Activated CD4-positive, alpha-beta T cell treated with anti-CD3 and anti-CD28 coated beads, Interleukin-10, Interleukin-2, amounts not matched to agents 100 ng/mL and 50 ng/mL, durations not matched to agents 16 hours and 8 hours (primary cell): ENCODE data around the gene ARRB2.
A peak's percentile ranks its signal among the peaks of the same experiment; 100 is the strongest.

ENCODE experiments used
- DNase-seq: peaks from one replicate; pipeline ENCODE4 v3.0.0-alpha.2; 2020

ARRB2 gene

GRCh38 chr17:4734857-4735475 lies 24.5 kb downstream of the ARRB2 start:
- no peak for DNase-seq

DNA sequence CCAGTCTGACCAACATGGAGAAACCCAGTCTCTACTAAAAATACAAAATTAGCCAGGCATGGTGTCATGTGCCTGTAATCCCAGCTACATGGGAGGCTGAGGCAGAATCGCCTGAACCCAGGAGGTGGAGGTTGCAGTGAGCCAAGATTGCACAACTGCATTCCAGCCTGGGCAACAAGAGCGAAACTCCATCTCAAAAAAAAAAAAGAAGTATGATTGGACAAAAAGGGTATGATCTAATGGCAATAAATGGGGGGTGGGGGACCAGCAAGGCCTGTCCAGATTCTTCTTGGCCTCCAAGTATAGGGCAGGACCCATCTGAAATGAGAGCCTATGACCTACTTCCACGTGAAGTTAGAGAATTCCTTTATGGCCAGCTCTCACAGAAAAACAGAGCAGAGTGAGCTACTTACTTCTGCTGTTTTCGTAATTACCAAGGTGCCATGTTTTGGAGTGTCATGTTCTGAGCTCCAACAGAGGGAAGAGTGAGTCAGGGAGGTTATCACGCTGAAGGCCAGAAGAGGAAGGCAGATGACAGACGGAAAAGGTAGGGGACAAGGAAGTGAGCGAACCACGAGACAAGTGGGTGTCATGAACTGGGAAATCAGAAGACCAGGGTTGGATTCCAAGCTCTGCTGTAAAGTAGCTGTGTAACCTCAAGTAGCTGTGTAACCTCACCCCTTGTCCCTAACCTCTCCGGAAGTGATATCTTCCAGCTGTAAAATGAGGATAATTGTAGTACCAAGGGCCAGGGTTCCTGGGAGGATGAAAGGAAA lies 25.6 kb downstream of the ARRB2 start:
- no peak for DNase-seq

DNA sequence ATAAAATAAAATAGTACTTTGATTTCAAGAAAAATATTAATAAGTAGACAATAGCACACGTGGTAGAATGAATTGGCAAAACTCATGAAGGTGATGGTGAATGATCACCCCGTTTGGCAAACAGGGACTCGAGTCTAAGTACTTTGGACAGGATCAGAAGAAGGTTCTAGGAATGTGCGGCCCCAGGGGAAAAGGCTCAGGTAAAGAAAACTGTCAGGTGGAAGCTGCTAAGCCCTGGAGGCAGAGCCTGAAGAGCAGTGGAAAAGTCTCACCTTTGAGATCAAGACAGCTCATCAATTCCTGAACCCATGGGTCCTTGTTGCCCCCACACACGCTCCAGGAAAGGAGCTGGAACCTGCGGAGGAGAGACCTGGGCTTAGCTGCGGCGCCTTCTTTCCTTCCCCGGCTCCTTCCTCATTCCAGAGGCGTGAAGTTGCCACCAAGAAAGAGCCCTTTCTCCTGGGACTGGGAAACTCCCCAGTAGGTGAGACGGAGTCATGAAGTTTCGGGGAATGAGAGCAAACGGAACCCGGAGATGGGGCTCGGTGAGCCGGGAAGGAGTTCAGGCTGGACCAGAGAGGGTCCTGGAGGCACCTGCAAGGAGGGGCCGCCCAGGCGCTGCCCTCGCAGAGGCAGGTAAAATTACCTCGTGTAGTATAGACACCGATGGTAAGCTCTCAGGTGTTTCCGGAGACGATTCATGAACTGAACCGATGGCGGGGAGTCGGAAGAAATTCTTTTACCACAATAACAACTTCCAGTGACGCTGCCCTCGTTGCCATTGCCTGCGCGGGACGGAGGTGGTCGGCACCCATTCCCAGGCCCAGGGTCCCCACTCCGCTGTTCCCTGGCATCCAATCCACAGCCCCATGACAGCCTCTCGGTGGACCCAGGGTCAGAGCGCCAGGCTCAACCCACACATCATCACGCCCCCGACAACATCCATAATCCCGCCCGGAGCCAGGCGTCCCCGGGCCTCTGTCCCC lies 28.0 kb downstream of the ARRB2 start:
- DNase-seq: no peak

GRCh38 chr17:4739122-4740024 lies 28.9 kb downstream of the ARRB2 start, which contains the start of the genes CXCL16 and ZMYND15:
TSS of gene CXCL16 (minus strand) at chr17:4739928. CDS start at chr17:4739339, 589 bp downstream.
TSS of gene ZMYND15 (plus strand) at chr17:4739833. CDS start at chr17:4740549, 716 bp downstream.
- DNase-seq: peak; percentile 34

- DNase-seq: no peak
Measured at GRCh38 chr17:4740025-4740351, 29.6 kb downstream of the ARRB2 start.

GRCh38 chr17:4740584-4740983 lies 30.2 kb downstream of the ARRB2 start:
- DNase-seq: no peak

GRCh38 chr17:4741544-4741943 lies 31.1 kb downstream of the ARRB2 start:
- no peak for DNase-seq

DNA sequence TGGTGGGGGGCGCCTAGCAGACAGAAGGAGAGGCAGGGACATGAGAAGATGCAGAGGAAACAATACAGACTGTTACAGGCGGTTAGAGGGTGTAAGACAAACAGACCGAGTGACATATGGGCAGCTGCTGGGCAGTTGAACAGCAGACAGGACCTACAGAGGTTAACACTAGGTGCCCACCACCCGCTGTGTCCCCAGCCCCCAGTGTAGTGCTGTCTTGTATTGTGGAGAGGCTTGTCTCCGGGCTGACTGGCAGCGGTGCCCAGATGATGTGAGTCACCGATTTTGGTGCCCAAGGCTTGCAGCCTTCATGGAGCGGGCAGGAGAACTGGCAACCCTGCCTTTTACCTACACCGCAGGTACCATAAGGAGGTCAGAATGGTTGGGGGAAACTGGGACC lies 31.7 kb downstream of the ARRB2 start:
- no peak for DNase-seq

DNA sequence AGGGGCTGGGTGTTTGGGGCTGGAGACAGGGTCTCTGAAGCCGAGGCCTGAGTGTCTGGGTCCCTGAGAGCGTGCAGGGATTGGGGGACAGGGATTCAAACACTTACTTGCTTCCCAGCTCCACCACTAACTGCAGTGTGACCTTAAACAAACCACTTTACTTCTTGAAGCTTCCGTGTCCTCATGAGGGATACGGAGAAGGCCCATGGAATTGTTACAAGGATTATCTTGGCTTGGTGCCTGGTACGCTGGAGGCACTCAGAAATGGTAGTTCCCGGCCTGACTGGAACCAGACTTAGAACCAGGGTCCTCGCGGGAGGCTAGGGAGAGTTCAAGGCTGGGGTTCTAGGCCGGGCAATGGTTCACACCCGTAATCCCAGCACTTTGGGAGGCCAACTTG lies 32.2 kb downstream of the ARRB2 start:
- DNase-seq: no peak

DNA sequence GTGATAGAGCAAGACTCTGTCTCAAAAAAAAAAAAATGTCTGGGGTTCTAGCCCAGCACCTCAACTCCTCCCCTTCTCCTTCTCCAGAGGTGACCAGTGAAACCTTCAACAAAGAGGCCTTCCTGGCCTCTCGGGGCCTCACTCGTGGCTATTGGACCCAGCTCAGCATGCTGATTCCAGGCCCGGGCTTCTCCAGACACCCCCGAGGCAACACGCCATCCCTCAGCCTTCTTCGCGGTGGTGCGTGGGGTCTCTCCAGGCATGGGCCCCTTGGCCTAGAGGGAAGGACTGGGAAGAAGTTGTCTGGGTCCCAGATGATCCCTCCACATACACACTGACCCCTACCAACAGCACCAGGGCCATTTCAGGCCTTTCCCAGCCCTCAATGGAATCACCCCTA lies 32.8 kb downstream of the ARRB2 start:
- no peak for DNase-seq

GRCh38 chr17:4743898-4744297 lies 33.5 kb downstream of the ARRB2 start:
- DNase-seq: no peak

DNA sequence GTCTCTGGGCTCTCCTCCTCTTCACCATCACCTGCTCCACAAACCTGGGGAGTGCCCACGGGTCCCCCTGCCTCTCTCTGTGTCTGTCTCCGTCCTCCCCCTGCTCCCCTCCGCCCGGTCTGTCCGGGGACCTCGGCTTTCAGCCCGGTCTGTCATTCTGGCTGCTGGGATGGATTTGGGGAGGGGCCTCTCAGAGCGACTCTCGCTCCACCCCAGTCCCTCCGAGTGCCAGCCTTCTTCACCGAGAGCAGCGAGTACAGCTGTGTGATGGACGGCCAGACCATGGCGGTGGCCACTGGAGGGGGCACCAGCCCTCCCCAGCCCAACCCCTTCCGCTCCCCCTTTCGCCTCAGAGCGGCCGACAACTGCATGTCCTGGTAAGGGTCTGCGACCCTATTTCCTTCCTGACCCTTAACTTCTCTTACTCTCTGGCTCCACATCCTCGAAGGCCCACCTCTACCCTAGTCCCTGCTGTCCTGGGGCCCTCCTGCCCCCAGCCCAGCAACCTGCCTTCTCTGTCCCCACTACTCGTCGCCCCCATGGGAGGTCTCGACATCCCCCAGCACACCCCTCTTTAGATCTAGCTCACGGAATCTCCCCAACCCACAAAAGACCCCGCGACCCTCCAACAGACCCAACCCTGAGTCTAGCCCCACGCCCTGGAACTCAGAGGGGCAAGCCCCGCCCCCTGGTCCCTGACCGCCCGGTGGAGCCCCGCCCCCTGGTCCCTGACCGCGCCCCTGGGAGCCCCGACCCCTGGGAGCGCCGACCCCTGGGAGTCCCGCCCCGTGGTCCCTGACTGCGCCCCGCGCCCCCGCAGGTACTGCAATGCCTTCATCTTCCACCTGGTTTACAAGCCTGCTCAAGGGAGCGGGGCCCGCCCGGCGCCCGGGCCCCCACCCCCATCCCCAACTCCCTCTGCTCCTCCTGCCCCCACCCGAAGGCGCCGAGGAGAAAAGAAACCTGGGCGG lies 34.9 kb downstream of the ARRB2 start:
- DNase-seq: no peak

GRCh38 chr17:4747847-4748246 lies 37.4 kb downstream of the ARRB2 start:
- DNase-seq: peak; percentile 68

GRCh38 chr17:4748686-4749085 lies 38.3 kb downstream of the ARRB2 start:
- no peak for DNase-seq

GRCh38 chr17:4750606-4751005 lies 40.2 kb downstream of the ARRB2 start:
- no peak for DNase-seq

DNA sequence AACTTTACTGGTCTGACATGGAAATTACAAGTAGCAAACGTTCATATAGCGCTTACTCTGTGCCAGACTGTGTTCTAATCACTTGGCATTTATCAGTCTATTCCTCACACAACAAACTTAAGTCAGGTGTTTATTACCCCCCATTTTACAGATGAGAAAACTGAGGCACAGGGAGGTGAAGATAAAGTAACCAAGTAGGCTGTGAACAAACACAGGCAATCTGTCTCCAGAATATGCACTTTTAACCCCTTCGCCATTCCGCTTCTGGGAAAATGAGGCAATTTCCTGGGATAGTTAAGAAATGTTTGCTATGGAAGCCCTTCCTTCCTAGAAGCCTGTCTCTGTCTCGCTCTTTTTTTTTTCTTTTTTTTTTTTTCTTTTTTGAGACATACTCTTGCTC lies 41.5 kb downstream of the ARRB2 start:
- DNase-seq: no peak

GRCh38 chr17:4753392-4753791 lies 43.0 kb downstream of the ARRB2 start:
- no peak for DNase-seq

DNA sequence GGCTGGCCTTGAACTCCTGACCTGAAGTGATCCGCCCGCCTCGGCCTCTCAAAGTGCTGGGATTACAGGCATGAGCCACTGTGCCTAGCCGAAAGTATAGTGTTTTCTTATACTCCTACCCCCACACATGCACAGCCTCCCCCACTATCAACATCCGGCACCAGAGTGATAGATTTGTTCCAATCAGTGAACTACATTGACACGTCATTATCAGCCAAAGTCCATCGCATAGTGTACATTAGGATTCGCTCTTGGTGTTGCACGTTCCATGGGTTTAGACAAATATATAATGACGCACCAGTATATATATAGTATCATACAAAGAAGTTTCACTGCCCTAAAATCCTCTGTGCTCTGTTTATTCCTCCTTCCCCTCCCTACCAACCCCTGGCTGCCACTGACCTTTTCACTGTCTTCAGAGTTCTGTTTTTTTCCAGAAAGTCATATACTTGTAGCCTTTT lies 49.4 kb downstream of the ARRB2 start:
- no peak for DNase-seq

DNA sequence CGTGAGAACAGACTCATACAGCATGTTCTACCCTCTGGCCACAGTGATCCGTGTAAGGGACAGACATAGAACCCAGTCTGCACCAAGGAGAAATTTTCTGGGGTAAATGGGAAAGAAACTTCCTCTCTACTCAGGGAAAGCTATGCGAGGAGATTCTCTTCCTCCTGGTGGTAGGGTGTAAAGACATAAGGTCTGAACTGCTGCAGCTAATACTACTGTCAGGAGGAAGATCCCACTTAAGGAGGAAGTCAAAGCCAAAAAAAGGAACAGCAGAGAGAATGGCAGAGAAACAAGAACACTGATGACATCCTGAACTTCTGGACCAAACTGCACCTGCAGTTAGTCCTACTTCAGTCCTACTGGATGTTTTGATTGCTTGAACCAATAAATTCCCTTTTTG lies 54.2 kb downstream of the ARRB2 start:
- no peak for DNase-seq

GRCh38 chr17:4766201-4766600 lies 55.8 kb downstream of the ARRB2 start:
- no peak for DNase-seq

DNA sequence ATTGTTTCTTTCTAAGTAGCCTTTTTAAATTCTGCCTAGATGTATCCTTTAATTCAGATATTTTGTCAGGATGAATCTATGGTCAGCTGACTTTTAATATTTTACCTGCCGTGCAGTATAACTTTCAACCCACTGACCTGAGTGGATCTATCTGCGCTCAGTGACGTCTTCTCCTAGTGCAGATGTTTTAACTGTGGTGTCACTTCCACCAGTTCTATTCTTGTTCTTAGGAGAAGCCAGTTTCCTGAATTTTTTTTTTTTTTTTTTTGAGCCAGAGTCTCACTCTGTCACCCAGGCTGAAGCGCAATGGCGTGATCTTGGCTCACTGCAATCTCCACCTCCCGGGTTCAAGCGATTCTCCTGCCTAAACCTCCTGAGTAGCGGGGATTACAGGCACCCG lies 56.3 kb downstream of the ARRB2 start:
- no peak for DNase-seq
